Lung (tissue), 12 donors: ENCODE measurements around the gene FAM156B. TPM values are rescaled to one million over a fixed set of nuclear protein-coding genes. Genes with fewer than 3 reads are reported as not detected.
A peak's percentile ranks its signal among the peaks of the same experiment; 100 is the strongest.
"Not testable (repeated sequence)": the region's sequence is repeated elsewhere in the genome, so short reads cannot be mapped to it uniquely, and the experiment has no call there.

Source experiments
- ATAC-seq: fragments of 200-7000 bp; cut with Tn5 transposase; one replicate; pipeline ENCODE4 v1.9.1; 2020; ENCODE audit warnings: moderate number of reproducible peaks; ENCODE audit not compliant: insufficient read depth, low FRiP score
- DNase-seq, 3 donors: peaks; one replicate each; pipeline ENCODE4 v3.0.0-alpha.2; 2013 to 2017
- H3K27ac ChIP-seq, 2 donors: one replicate each; pipeline ENCODE4 v1.5.1; 2013; ENCODE audit warnings: mild to moderate bottlenecking in 2 of 2, moderate library complexity in 2 of 2, control low read depth in 1 of 2, inconsistent platforms in 1 of 2, low read depth in 1 of 2, low read length in 1 of 2
- H3K27me3 ChIP-seq, 3 donors: one replicate each; pipeline ENCODE4 v1.5.1; 2013; ENCODE audit warnings: low read length in 2 of 3; ENCODE audit not compliant: control insufficient read depth in 3 of 3, insufficient read depth in 3 of 3
- H3K36me3 ChIP-seq, 4 donors: one replicate each; pipeline ENCODE4 v1.5.1; 2013; ENCODE audit warnings: low read length in 4 of 4, mild to moderate bottlenecking in 1 of 4, moderate library complexity in 1 of 4; ENCODE audit not compliant: control insufficient read depth in 4 of 4, insufficient read depth in 4 of 4
- H3K4me1 ChIP-seq, 5 donors: one replicate each; pipeline ENCODE4 v1.5.1; 2013; ENCODE audit warnings: low read length in 5 of 5, mild to moderate bottlenecking in 2 of 5, moderate library complexity in 1 of 5; ENCODE audit not compliant: control insufficient read depth in 5 of 5, insufficient read depth in 5 of 5
- H3K4me3 ChIP-seq: one replicate; pipeline ENCODE4 v1.5.1; 2013; ENCODE audit warnings: mild to moderate bottlenecking, control low read depth, moderate library complexity
- H3K9ac ChIP-seq, 2 donors: one replicate each; pipeline ENCODE4 v1.5.1; 2013; ENCODE audit warnings: low read length in 2 of 2, control low read depth in 1 of 2; ENCODE audit not compliant: insufficient read depth in 1 of 2
- H3K9me3 ChIP-seq, 4 donors: one replicate each; pipeline ENCODE4 v1.5.1; 2013; ENCODE audit warnings: low read length in 3 of 4, mild to moderate bottlenecking in 1 of 4, moderate library complexity in 1 of 4; ENCODE audit not compliant: control insufficient read depth in 4 of 4, insufficient read depth in 3 of 4
- WGBS, 2 donors: extraction: QIAGEN DNeasy Blood & Tissue Kit; methylation state at CpG; one replicate each; pipeline ENCODE4 v1.1.7; 2013; 5-methylcytosine and 5-hydroxymethylcytosine counted together
- polyA plus RNA-seq, 2 donors: library from polyadenylated mRNA; stranded (reverse); fragments of 200-250 nt; gene quantifications; one replicate each; pipeline ENCODE4 v1.2.1, GENCODE V29; 2013
- total RNA-seq, 2 donors: library from RNA; depleted of rRNA in 1 of 2; stranded (reverse); fragments of >200 nt in 1 of 2; gene quantifications; one replicate each; pipeline ENCODE4 v1.2.1, GENCODE V29; 2014 to 2021
- TF ChIP-seq, protein P1 (sequence below): IDR thresholded peaks from 2 replicates; pipeline ENCODE4 v1.5.1; 2012; ENCODE audit warnings: mild to moderate bottlenecking; ENCODE audit errors: control extremely low read depth, extremely low read depth
- donor health status: control.
- donor health status: control.
- donor health status: Bipolar disorder and iron deficiency.
- donor health status: healthy.
- donor health status: DM: yes; HTN: yes; CAD: no.

FAM156B gene
- total and polyA plus RNA-seq, 4 donors: 17.3 to 34.2 (median 20.5) TPM

DNA sequence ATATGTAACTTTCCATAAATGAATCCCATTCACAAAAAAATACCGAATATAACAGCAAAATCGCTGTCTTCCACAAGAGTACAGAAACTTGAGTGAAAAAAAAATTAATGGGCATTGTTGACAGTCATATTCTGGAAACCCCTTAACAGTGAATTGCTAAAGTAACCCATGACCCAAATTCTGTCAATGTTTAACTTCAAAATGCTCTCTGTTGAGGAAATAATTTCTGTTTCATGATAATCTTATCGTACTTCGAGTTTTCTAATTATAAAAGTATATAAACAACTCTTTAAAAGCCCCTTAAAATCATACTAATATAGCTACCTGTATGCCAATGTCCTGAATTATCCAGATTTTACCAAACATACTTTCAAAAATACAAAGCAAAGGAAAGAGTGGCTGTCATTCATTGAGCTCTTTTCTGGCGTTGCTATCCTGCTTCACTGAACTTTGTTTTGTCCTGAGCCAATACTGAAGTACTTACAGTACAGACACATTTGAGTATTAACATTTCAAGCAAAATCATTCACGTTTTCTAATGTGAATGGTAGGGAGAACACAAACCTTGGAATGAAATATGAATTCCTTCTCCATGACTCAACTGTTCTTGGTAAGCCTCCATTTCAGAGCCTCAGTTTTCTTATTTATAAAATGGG lies 31.7 kb upstream of the FAM156B start:
- TF ChIP-seq, protein P1, sequence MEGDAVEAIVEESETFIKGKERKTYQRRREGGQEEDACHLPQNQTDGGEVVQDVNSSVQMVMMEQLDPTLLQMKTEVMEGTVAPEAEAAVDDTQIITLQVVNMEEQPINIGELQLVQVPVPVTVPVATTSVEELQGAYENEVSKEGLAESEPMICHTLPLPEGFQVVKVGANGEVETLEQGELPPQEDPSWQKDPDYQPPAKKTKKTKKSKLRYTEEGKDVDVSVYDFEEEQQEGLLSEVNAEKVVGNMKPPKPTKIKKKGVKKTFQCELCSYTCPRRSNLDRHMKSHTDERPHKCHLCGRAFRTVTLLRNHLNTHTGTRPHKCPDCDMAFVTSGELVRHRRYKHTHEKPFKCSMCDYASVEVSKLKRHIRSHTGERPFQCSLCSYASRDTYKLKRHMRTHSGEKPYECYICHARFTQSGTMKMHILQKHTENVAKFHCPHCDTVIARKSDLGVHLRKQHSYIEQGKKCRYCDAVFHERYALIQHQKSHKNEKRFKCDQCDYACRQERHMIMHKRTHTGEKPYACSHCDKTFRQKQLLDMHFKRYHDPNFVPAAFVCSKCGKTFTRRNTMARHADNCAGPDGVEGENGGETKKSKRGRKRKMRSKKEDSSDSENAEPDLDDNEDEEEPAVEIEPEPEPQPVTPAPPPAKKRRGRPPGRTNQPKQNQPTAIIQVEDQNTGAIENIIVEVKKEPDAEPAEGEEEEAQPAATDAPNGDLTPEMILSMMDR: no peak
- 42 to 73% methylated on average over 6 of the region's 6 CpGs for WGBS, 2 donors
- ATAC-seq (no peak), DNase-seq (peak in 1 of 3 donors; percentile 14)
- Histone ChIP-seq H3K9ac (no peak overlapping the region), H3K4me3 (no peak overlapping the region), H3K27ac (no peak overlapping the region), H3K9me3 (no peaks in the 10 kb centered on the region), H3K36me3 (no peaks in the 10 kb centered on the region), H3K4me1 (peaks cover 0 to 1% (median 0%) of the 10 kb centered on the region in 5 donors), H3K27me3 (peaks cover 5 to 51% (median 36%) of the 10 kb centered on the region in 3 donors)

DNA sequence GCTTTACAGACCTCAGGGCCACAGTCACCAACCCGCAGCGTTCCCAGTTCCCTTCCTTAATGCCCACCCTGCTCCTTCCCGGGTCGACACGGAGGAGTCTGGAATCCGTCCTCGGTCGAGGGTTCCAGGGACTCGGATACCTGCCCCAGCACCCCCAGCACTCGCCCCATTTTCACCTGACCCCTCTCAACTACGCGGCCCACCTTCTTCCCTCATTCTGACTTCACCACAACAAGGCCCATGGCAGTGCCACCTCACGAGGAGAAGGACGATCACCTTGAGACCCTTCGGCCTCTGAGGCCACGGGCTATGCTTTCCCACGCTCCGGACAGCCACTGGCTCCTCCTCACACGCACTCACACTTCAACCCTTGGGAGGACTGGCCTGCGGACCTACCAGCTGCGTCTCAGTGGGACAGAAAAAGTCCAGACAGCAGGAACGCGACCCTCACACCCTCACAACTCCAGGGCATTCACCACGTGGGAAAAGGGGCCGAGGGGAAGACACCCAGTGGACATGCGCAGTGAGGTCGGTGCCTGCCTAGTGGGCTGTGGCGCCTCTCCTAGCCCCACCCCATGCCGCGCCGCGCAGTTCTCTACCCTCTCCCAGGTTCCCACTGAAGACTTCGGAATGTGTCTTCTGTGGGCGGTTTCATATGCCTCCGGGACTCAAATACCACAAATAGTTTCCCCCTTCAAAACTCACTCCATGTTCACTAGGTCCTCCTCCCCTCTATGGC lies 29.4 kb upstream of the FAM156B start, which contains the start of gene XAGE3:
Gene XAGE3 (minus strand): TSS at position 474 of the 739 bp plus-strand sequence. CDS start 950 bp downstream, outside the sequence.
- Histone ChIP-seq H3K27me3 (peaks cover 5 to 60% (median 41%) of the 10 kb centered on the region in 3 donors), H3K4me1 (peaks cover 0 to 1% (median 0%) of the 10 kb centered on the region in 5 donors), H3K4me3 (no peak within 1 kb of the TSS), H3K9me3 (no peaks in the 10 kb centered on the region), H3K27ac (no peak within 1 kb of the TSS), H3K9ac (no peak within 1 kb of the TSS), H3K36me3 (no peaks in the 10 kb centered on the region)
- 82 to 91% methylated on average over 33 to 35 of the region's 35 CpGs for WGBS, 2 donors
- TF ChIP-seq, protein P1: no peak
- ATAC-seq (peak; percentile 6), DNase-seq (no peak)

- DNase-seq: no peak
- H3K9ac ChIP-seq: no peak overlapping the region
- no peak overlapping the region for H3K27ac ChIP-seq
- H3K36me3 ChIP-seq: no peaks in the 10 kb centered on the region
- ATAC-seq: no peak
- TF ChIP-seq, protein P1: no peak
- H3K27me3 ChIP-seq: peaks cover 5 to 47% (median 41%) of the 10 kb centered on the region in 3 donors
- no peaks in the 10 kb centered on the region for H3K9me3 ChIP-seq
- peaks cover 0 to 1% (median 0%) of the 10 kb centered on the region in 5 donors for H3K4me1 ChIP-seq
- 59 to 82% methylated on average over 1 of the region's 1 CpG for WGBS, 2 donors
- H3K4me3 ChIP-seq: no peak overlapping the region
Observed at GRCh38 chrX:52870046-52870445, 27.1 kb upstream of the FAM156B start.

GRCh38 chrX:52873825-52874224 lies 23.3 kb upstream of the FAM156B start:
- H3K4me3 ChIP-seq, H3K36me3 ChIP-seq, H3K9me3 ChIP-seq, H3K9ac ChIP-seq, H3K4me1 ChIP-seq, DNase-seq, ATAC-seq, H3K27ac ChIP-seq: not testable (repeated sequence)
- H3K27me3 ChIP-seq: peaks cover 0 to 42% (median 39%) of the 10 kb centered on the region in 3 donors
